ENCODE data around the gene UST.

- TF ChIP-seq POLR2A (IDR thresholded peaks at IDR 0.05) = no peak
- no peak for TF ChIP-seq CTCF (IDR thresholded peaks at IDR 0.05)
Measured at GRCh38 chr6:148704400-148705246, 42.2 kb upstream of the UST start.
